ENCODE results near the gene EAF2.

The EAF2 gene

GRCh38 chr3:121834671-121835464 is at the start of gene EAF2, which contains the start of gene IQCB1:
TSS of gene EAF2 (plus strand) at chr3:121835209. CDS start at chr3:121835286, 77 bp downstream.
TSS of gene IQCB1 (minus strand) at chr3:121835060. CDS start at chr3:121828960, 6,100 bp downstream.
- H3K4me3 ChIP-seq (ENCODE audit: control insufficient read depth, low read depth, low read length), result peak within 1 kb of the TSS; percentile 85
- DNase-seq (ENCODE audit: low read depth), result peak; percentile 95
- no peak for TF ChIP-seq CTCF (conservative IDR thresholded peaks at IDR 0.05; ENCODE audit: control insufficient read depth, insufficient read depth, low read depth, low read length)

DNA sequence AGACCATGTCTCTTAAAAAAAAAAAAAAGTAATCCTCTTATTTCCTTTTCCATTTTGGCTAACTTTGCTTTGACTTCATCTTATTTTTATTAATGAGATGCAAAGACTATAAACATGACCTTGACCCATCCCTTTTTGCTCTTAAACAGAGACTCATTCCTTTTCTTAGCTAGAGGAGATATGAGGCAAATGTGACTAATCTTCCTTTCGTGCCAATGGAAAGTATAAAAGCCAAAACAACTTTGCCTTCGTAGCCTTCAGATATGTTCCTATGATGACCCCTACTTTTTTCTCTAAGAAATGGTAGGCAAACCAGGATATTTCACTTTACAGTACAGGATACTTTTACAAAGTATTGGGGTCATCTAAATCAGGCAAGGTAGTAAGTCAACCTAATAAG is 48.5 kb upstream of the EAF2 start:
- DNase-seq (ENCODE audit: low read depth), result peak; percentile 59
- no peak for TF ChIP-seq CTCF (conservative IDR thresholded peaks at IDR 0.05; ENCODE audit: control insufficient read depth, insufficient read depth, low read depth, low read length)
- no peak overlapping the region for H3K4me3 ChIP-seq (ENCODE audit: control insufficient read depth, low read depth, low read length)

DNA sequence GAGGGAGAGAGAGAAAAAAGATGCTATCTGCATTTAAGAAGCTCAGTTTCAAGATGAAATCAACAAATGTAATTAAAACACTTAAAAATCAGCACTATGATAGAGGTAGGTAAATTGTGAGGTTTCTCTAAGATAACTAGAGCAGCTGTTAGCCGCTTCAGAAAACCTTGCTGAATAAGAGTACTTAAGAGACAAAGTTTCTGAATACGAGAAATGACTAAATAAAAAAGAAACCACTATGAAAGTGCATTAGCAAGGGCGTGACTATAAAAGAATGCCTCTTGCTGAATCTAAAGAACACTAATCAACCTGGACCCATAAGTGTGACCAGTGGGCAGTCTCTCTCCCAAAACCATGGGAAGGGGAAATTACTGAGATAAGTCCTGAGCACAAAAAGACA is 41.9 kb upstream of the EAF2 start:
- DNase-seq (ENCODE audit: low read depth), result no peak
- no peak overlapping the region for H3K4me3 ChIP-seq (ENCODE audit: control insufficient read depth, low read depth, low read length)
- TF ChIP-seq CTCF (conservative IDR thresholded peaks at IDR 0.05; ENCODE audit: control insufficient read depth, insufficient read depth, low read depth, low read length), result no peak

DNA sequence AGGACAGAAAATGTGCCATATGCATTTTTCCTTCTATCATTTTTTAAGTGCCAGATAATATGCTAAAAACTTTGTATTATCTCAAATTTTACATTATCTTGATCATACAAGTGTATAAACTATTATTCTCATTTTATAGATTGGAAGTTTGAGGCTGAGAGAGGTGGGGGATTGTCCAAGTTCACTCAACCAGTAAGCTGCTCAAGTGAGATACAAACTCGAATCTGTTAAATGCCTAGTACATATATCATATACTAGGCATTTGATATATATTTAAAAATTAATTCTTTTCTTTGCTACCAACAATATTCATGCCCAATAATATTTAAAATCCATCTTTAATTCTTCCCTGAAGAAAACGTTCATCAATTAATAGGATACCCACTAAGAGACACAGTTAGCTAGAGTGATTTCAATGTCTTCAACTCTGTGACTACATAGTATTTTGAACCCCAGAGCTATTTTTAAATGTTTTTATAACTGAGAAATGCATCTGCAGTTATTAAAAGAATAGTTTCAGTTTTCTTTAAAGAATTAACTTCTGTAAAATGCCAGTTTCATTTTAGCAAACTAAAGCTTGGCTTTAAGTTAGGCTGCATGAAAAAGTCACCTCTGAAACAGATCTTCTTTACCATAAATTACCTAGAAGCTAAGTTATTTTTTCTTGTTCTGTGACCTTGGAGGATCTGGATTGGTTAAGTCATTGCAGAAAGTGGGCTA is 40.6 kb upstream of the EAF2 start:
- no peak for DNase-seq (ENCODE audit: low read depth)
- TF ChIP-seq CTCF (conservative IDR thresholded peaks at IDR 0.05; ENCODE audit: control insufficient read depth, insufficient read depth, low read depth, low read length), result no peak
- H3K4me3 ChIP-seq (ENCODE audit: control insufficient read depth, low read depth, low read length), result no peak overlapping the region

GRCh38 chr3:121796970-121797369 is 38.0 kb upstream of the EAF2 start:
- no peak for DNase-seq (ENCODE audit: low read depth)
- no peak for TF ChIP-seq CTCF (conservative IDR thresholded peaks at IDR 0.05; ENCODE audit: control insufficient read depth, insufficient read depth, low read depth, low read length)
- no peak overlapping the region for H3K4me3 ChIP-seq (ENCODE audit: control insufficient read depth, low read depth, low read length)

DNA sequence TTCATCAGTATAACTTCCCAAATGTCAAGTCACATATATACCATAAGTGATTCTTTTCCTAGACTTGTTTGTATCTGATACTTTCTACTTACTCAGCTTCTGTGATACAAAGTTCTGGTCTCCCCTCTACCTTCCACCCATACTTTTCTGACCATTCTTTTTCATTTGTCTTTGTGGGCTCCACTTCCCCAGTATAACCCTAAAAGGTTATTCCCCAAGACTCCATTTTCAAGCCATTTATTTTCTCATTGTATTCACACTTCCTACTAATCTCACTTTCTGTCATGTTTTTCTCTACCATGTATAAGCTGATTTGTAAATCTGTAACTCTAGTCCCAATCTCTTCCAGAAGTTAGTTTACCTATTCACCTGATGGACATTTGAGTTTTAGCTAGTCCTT is 34.1 kb upstream of the EAF2 start:
- H3K4me3 ChIP-seq (ENCODE audit: control insufficient read depth, low read depth, low read length), result no peak overlapping the region
- TF ChIP-seq CTCF (conservative IDR thresholded peaks at IDR 0.05; ENCODE audit: control insufficient read depth, insufficient read depth, low read depth, low read length), result no peak
- DNase-seq (ENCODE audit: low read depth), result no peak
